Mucosa of rectum (tissue), 2 donors: ENCODE measurements around the gene ACVRL1.

Experiments used
- H3K27ac ChIP-seq, 2 donors: one replicate each; pipeline ENCODE4 v1.7.0; 2013; ENCODE audit warnings: inconsistent platforms in 2 of 2, low read depth in 2 of 2, low read length in 2 of 2
- H3K27me3 ChIP-seq, 2 donors: one replicate each; pipeline ENCODE4 v1.7.0; 2013; ENCODE audit warnings: low read length in 2 of 2; ENCODE audit not compliant: control insufficient read depth in 2 of 2, insufficient read depth in 2 of 2
- H3K36me3 ChIP-seq, 2 donors: one replicate each; pipeline ENCODE4 v1.7.0; 2013; ENCODE audit warnings: low read length in 2 of 2; ENCODE audit not compliant: control insufficient read depth in 2 of 2, insufficient read depth in 2 of 2
- H3K4me1 ChIP-seq, 2 donors: one replicate each; pipeline ENCODE4 v1.7.0; 2013; ENCODE audit warnings: low read length in 2 of 2, mild to moderate bottlenecking in 1 of 2; ENCODE audit not compliant: control insufficient read depth in 2 of 2, insufficient read depth in 2 of 2
- H3K4me3 ChIP-seq, 2 donors: one replicate each; pipeline ENCODE4 v1.7.0; 2013; ENCODE audit warnings: low read length in 2 of 2
- H3K9ac ChIP-seq, 2 donors: one replicate each; pipeline ENCODE4 v1.7.0; 2013; ENCODE audit warnings: low read length in 2 of 2, low read depth in 1 of 2, mild to moderate bottlenecking in 1 of 2
- H3K9me3 ChIP-seq, 2 donors: one replicate each; pipeline ENCODE4 v1.7.0; 2013; ENCODE audit warnings: low read length in 2 of 2; ENCODE audit not compliant: control insufficient read depth in 2 of 2
- donor health status: healthy.
- donor health status: Normal muscosa, but diverticular disease.

The ACVRL1 gene

DNA sequence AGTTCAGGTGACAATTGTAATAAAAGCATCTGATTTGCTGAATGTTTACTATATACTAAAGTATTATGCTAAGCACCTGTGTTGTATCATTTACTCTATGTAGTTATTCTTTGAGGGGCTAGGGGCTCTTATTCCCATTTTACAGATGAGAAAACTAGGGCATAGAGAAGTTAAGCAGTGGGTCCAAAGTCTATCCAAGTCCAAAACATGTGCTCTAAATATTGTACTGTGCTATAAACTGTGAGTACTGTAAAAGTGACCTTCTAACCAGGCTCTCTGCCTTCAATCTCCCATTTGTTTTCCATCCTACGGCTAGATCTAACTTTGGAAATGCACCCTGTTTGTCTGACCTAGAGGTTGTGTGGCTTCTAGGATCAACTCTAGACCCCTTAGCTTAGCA, 53.2 kb downstream of the ACVRL1 start:
- H3K4me3 ChIP-seq = no peak overlapping the region

DNA sequence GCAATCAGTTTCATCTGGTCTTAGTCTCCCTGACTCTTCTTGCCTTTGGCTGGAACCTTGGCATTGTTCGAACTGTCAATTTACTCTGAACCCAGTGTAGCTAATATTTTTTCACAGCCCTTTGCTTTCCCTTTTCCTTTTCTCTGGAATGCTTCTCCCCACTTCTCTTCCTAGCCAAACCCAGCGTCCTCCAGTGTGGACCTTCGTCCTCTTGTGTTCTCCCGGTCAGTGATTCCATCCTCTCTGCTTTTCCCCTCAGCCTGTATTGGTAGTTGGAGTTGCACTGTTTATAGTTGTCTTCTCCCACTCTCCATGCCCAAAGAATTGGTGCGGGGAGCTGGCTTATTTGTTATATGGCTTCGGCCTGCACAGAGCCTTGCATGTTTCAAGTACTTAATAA, 53.6 kb downstream of the ACVRL1 start:
- H3K4me3 ChIP-seq = no peak overlapping the region
- H3K27ac ChIP-seq = peak overlapping the region; percentile 19 to 70
- H3K36me3 ChIP-seq = peaks cover 14 to 21% of the 10 kb centered on the region in 2 donors
- no peak overlapping the region for H3K9ac ChIP-seq
- H3K9me3 ChIP-seq = no peaks in the 10 kb centered on the region
- peaks cover 39 to 53% of the 10 kb centered on the region in 2 donors for H3K4me1 ChIP-seq
- no peaks in the 10 kb centered on the region for H3K27me3 ChIP-seq

More for the DNA sequence above, 53.2 kb downstream of the ACVRL1 start:
- no peaks in the 10 kb centered on the region for H3K27me3 ChIP-seq
- peaks cover 11 to 21% of the 10 kb centered on the region in 2 donors for H3K36me3 ChIP-seq
- no peak overlapping the region for H3K9ac ChIP-seq
- H3K4me1 ChIP-seq = peaks cover 43 to 57% of the 10 kb centered on the region in 2 donors
- no peaks in the 10 kb centered on the region for H3K9me3 ChIP-seq
- peak overlapping the region; percentile 19 to 70 for H3K27ac ChIP-seq

DNA sequence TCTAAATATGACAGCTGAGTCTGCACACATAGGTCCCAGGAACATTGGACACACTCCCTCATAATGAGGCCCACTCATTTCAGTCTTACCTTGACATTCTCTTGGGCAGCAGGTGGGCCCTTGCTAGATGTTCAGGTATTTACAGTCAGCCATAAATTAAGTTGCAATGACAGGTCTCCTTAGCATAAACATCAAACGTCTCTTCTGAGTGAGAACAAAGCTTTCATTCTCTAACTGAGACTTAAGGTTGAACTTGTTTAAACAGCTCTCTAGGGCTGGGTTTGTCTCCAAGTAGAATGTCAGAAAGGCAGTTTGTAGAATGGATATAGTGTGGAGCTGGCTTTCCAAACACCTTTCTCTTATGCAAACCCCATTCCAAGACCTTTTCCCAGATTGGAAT, 54.5 kb downstream of the ACVRL1 start:
- no peak overlapping the region for H3K4me3 ChIP-seq
- H3K9ac ChIP-seq = peak overlapping the region in 1 of 2 donors; percentile 46
- peak overlapping the region; percentile 57 to 70 for H3K27ac ChIP-seq
- H3K36me3 ChIP-seq = peaks cover 14 to 21% of the 10 kb centered on the region in 2 donors
- H3K27me3 ChIP-seq = no peaks in the 10 kb centered on the region
- H3K9me3 ChIP-seq = no peaks in the 10 kb centered on the region
- H3K4me1 ChIP-seq = peaks cover 32 to 44% of the 10 kb centered on the region in 2 donors

DNA sequence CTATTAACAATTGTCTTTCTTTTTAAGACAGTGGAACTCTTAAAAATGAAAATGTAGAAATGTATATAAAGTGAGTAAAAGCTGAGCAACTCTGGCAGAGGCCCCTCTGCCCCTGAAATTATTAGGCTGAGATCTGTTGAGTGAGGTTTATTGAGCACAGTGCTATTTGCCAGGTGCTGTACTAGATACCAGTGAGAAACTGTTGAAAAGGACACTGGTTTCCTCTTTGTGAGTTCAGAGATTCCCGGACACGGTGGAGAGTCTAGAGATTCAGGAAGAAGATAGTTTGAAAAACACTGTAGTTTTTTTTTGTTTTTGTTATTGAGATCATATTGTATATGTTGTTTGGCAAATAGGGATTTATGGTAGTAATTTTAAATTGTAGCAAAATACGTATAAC, 55.4 kb downstream of the ACVRL1 start:
- Histone ChIP-seq H3K4me3 (no peak overlapping the region), H3K27ac (peak overlapping the region; percentile 57 to 70), H3K4me1 (peaks cover 32 to 44% of the 10 kb centered on the region in 2 donors), H3K27me3 (no peaks in the 10 kb centered on the region), H3K36me3 (peaks cover 12 to 21% of the 10 kb centered on the region in 2 donors), H3K9ac (peak overlapping the region in 1 of 2 donors; percentile 46), H3K9me3 (no peaks in the 10 kb centered on the region)

DNA sequence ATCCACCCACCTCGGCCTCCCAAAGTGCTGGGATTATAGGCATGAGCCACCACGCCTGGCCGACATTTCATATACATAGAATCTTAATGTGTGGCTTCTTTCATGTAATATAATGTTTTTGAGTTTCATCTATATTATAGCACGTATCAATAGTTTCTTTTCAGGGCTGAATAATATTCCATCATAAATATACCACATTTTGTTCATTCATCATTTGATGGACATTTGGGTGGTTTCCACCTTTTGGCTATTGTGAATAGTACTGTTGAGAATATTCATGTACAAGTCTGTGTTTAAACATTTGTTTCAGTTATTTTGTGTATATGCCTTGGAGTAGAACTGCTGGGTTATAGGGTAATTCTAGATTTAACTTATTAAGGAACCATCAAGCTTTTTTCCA, 56.2 kb downstream of the ACVRL1 start:
- Histone ChIP-seq H3K9ac (no peak overlapping the region), H3K4me3 (no peak overlapping the region), H3K9me3 (no peaks in the 10 kb centered on the region), H3K27ac (no peak overlapping the region), H3K4me1 (peaks cover 32 to 44% of the 10 kb centered on the region in 2 donors), H3K36me3 (peaks cover 11 to 19% of the 10 kb centered on the region in 2 donors), H3K27me3 (no peaks in the 10 kb centered on the region)

DNA sequence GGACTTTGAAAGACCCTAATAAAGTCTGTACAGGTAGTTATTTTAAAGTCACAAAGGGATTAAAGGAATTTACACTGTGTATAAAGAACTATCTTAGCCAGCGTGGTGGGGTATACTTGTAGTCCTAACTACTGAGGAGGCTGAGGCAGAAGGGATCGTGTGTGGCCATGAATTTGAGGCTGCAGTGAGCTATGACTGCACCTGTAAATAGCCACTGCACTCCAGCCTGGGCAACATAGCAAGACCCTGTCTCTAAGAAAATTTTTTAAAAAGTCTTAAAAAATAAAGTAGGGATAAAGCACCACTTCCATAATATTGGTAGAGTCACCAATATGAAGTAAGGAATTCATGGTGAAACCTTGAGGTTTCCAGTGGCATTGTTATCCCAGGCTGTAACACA, 62.3 kb downstream of the ACVRL1 start:
- H3K4me1 ChIP-seq = peaks cover 25% of the 10 kb centered on the region in 2 donors
- H3K27ac ChIP-seq = no peak overlapping the region
- H3K4me3 ChIP-seq = no peak overlapping the region
- H3K27me3 ChIP-seq = no peaks in the 10 kb centered on the region
- no peaks in the 10 kb centered on the region for H3K9me3 ChIP-seq
- H3K9ac ChIP-seq = no peak overlapping the region
- peaks cover 0 to 7% of the 10 kb centered on the region in 2 donors for H3K36me3 ChIP-seq

DNA sequence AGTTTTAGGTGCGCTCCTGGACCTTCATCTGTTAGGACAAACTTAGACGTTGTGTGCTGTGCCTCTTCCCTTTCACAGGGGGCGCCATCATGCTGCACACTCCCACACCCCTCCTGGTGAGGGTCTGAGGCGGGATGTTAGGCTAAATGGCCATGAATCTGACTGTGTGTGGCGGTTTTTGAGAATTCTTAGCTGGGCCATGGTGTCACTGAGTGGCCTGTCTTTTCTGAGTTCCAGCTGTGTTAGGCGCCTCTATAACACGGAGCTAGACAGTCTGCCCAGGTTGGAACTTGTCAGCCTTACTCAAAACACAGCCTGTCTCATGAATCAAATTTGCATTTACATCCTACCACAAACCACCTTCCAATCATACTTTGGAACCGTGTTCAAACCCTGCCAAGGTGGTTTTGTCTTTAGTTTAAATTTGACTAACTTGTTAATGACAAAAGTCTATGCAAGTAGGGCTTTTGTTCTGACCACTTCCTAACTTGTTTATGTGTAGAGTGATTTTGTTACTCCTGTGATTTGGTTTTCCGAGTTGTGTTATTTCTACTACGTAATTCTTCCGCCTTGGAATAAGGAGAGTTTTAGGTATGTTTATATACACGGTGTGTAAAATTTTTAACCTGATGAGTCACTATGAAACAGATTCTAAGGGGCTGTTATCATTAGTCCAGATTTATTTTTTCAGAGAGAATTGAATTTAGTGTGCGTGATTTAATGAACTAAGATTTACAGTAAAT, 63.8 kb downstream of the ACVRL1 start:
- no peaks in the 10 kb centered on the region for H3K9me3 ChIP-seq
- H3K27me3 ChIP-seq = no peaks in the 10 kb centered on the region
- peaks cover 11 to 13% of the 10 kb centered on the region in 2 donors for H3K36me3 ChIP-seq
- peak overlapping the region in 1 of 2 donors; percentile 40 for H3K4me3 ChIP-seq
- no peak overlapping the region for H3K27ac ChIP-seq
- peak overlapping the region in 1 of 2 donors; percentile 11 for H3K9ac ChIP-seq
- H3K4me1 ChIP-seq = peaks cover 28% of the 10 kb centered on the region in 2 donors

DNA sequence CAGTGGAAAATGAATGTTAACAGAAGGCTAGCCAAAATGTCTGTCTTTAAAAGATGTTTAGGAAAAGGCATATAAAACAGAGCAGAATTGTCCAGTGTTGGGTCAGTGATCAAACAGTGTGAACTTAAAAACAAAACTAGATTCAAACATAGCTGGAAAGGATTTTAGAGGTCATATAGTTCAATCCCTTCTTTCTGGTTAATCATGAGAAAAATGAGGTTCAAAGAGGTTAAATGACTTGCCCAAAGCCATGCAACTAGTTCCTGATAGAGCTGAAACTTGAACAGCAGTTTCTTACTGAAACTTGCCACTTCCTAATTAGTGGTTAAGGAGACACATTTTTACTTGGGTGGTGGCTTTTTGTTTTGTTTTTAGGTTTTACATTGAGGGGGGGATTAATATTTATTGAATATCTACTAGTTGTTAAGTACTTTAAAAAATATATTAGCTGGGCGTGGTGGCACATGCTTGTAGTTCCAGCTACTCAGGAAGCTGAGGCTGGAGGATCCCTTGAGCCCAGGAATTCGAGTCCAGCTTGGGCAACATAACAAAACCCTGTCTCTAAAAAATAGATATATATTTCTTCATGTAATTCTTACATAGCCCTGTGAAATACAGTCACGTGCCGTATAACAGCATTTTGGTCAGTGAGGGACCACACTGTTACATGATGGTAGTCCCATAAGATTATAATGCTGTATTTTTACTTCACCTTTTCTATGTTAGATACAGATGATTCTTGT, 64.5 kb downstream of the ACVRL1 start:
- Histone ChIP-seq H3K9me3 (no peaks in the 10 kb centered on the region), H3K36me3 (peaks cover 18 to 21% of the 10 kb centered on the region in 2 donors), H3K27me3 (no peaks in the 10 kb centered on the region), H3K9ac (no peak overlapping the region), H3K4me1 (peaks cover 28% of the 10 kb centered on the region in 2 donors), H3K27ac (peak overlapping the region in 1 of 2 donors; percentile 10), H3K4me3 (no peak overlapping the region)

DNA sequence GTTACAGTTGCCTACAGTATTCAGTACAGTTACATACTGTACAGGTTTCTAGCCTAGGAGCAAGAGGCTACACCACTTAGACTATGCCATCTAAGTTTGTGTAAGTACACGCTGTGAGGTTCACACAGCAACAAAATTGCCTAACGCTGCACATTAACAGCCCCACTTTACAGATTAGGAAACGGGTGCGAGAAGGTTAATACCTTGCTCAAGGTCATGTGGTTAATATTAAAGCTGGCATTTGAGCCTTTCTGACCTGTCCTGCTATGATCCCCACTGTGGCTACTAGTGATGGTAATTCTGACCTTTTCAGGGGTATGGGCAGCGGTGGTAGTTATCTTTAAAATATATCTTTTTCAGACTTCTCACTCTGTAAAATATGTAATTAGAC, 65.1 kb downstream of the ACVRL1 start:
- H3K9ac ChIP-seq = no peak overlapping the region
- no peaks in the 10 kb centered on the region for H3K27me3 ChIP-seq
- H3K4me3 ChIP-seq = no peak overlapping the region
- peaks cover 20 to 25% of the 10 kb centered on the region in 2 donors for H3K36me3 ChIP-seq
- H3K27ac ChIP-seq = peak overlapping the region in 1 of 2 donors; percentile 10
- H3K4me1 ChIP-seq = peaks cover 28% of the 10 kb centered on the region in 2 donors
- H3K9me3 ChIP-seq = no peaks in the 10 kb centered on the region

DNA sequence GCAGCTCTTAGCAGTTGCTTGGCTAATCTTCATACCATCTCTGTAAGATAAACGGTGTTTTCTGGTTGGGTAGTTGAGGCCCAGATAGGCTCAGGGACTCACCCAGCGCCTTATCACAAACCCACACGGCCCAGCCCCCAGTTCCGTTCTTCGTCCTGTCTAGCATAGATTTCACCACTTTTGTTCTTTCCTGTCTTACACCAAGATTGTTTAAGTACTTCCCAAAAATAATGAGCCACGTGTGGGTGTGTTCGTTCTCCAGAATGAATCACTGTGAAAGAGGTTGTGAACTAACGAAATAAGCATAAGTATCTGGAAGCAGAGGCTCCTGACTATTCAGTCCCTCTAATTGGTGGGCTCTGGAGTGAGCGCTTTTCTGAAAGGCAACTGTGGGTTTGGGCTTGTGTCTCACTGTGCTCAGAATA, 65.6 kb downstream of the ACVRL1 start:
- peaks cover 28% of the 10 kb centered on the region in 2 donors for H3K4me1 ChIP-seq

More for the DNA sequence above, 65.6 kb downstream of the ACVRL1 start:
- Histone ChIP-seq H3K9me3 (no peaks in the 10 kb centered on the region), H3K27me3 (no peaks in the 10 kb centered on the region), H3K4me3 (peak overlapping the region in 1 of 2 donors; percentile 23), H3K27ac (no peak overlapping the region), H3K9ac (no peak overlapping the region), H3K36me3 (peaks cover 22 to 29% of the 10 kb centered on the region in 2 donors)
